GM19240 (cell line): Measurements from ENCODE around the gene SLC4A2.

Experiments used
- DNase-seq: peaks from one replicate; pipeline ENCODE4 v3.0.0; 2011; ENCODE audit warnings: low spot score; ENCODE audit not compliant: insufficient read length

SLC4A2 gene

DNA sequence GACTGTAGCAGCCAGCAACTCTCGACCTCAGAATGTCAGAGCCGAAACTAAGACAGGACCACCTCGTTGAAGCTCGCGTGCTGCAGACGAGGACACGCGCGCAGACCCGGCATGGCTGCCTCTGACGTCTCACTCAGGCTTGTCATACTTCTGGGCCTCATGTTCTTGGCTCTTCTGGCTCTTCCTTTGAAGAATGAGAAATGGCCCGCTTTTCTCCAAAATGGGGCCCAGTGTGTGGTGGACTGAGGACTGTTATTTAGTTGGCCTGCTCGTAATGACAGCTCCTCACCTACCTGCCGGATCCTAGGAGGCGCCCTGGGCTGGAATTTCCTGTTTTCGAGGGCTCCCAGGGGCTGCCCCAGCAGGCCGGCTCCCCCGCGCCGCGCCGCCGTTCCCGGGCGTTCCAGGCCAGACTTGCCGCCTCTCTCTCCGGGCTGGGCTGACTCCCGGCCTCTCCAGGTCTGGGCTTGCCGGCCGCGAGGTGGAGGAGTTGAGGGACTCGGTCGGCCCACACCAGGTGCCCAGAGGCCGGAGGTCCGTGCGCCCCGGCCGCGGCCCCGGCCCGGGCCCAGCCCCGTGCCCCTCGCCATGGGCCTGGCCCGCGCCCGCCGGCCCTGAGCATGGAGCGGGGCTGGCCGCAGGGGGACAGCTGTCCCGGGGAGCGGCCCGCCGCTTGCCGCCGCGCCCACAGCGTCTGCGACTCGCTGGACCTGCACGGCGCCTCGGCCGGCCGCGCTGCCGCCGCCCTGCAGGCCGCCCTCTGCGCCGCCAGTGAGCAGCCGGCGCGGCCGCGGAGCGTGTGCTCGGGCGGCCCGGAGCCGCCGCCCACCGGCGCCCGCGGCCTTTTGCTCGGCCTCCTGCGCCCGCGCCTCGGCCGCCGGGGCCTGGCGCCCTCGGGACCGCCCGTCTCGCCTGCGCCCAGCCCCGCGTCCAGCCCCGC is 55.0 kb downstream of the SLC4A2 start:
- DNase-seq = no peak

DNA sequence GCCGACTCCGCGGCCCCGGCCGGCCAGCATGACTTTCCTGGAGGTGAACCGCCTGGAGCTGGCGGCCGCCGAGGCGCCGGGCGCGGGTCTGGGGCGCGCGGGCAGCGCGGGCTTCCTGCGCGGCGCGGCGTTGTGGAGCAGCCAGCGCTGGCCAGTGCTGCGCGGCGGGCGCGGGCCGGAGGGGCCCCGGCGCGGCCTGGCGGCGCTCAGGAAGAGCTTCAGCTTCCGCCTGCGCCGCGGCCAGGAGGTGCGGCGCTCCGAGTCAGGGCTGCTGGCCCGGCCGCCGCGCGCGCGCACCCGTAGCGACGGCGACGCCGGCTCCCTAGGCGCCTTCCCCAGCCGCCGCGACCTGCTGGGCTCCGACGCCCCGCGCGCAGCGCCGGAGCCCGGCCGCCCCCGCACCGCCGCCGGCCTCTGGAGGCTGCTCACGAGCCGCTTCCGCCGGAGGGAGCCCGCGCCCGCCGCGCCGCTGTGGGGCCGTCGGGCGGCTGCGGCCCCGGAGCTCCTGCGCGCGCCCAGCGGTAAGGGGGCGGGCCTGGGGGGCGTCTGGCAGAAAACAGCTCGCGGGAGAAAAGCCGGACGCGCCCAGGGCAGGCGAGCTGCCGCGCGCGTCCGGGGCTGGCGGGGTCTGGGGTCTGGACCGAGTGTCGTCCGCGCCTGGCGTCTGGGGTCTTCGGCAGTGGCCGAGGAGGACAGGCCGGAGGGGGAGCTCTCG is 55.9 kb downstream of the SLC4A2 start:
- DNase-seq = no peak

DNA sequence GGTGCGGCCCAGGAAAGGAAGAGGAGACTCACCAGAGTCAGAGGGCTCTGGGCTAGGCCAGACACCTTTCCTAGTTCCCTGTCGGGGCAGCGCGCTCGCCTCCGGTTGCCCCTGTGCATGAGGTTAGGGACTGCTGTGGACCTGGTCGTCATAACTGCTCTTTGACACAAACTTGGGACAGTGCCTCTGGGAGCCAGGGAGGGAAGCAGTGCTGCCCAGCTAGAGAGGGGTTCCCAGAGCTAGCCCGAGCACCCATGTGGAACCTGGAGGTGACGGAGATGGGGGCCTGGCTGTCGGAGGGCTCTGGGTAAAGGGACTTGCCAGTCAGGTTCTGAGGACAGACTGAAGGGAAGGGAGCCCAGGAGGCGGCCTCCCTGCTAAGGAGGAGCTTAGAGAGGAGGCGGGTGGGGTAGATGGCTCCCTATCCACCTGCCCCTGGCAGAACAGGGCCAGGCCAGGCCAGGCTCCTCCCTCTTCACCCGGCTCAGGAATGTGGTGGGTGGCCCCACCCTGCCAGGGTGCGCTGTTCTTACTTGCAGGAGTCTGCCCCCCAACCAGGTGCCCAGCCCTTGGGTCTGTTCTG is 56.5 kb downstream of the SLC4A2 start:
- DNase-seq = no peak

DNA sequence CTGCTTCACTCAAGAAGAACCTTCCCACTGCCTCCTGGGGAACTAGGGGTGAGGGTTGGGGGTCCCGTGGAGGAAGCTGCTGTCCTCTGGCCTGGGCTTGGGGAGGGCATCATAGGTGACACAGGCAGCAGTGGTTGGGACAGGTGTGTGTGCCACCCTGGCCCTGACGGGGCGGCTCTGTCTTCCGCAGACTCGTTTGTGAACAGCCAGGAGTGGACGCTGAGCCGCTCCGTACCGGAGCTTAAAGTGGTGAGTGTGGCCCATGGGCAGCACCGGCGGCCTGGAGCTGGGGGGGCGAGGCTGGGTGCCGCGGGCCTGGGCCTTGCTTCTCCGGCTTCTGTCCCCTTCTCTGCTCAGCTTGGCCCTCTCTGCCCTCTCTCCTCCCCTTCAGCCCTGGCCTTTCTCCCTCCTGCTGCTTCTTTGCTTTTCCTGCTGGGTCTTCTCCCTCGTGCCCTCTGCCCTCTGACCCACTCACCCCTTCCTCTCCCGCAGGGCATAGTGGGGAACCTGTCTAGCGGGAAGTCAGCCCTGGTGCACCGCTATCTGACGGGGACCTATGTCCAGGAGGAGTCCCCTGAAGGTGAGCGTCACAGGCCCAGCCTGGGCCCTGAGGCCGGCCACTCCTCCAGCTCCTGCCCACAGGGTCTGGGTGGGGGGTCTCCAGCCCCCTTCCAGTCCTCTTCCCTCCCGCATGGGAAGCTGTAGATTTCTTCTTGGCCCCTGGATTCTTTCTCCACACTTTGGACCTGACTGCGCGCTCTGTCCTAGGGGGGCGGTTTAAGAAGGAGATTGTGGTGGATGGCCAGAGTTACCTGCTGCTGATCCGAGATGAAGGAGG is 57.4 kb downstream of the SLC4A2 start:
- DNase-seq = no peak

DNA sequence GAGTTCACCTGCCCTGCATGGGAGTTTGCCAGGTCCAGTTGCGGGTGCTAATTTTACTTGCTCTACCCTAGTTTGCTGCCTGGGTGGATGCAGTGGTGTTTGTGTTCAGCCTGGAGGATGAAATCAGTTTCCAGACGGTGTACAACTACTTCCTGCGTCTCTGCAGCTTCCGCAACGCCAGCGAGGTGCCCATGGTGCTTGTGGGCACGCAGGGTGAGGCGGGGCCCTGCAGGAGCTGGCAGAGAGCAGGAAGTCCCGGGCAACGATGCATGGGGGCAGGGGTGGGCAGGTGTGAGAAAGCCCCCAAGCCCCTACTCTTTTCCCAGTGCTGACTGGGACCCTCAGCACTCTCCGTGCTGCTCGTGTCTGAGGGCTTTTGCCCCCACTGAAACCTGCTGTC is 58.2 kb downstream of the SLC4A2 start:
- DNase-seq = no peak

DNA sequence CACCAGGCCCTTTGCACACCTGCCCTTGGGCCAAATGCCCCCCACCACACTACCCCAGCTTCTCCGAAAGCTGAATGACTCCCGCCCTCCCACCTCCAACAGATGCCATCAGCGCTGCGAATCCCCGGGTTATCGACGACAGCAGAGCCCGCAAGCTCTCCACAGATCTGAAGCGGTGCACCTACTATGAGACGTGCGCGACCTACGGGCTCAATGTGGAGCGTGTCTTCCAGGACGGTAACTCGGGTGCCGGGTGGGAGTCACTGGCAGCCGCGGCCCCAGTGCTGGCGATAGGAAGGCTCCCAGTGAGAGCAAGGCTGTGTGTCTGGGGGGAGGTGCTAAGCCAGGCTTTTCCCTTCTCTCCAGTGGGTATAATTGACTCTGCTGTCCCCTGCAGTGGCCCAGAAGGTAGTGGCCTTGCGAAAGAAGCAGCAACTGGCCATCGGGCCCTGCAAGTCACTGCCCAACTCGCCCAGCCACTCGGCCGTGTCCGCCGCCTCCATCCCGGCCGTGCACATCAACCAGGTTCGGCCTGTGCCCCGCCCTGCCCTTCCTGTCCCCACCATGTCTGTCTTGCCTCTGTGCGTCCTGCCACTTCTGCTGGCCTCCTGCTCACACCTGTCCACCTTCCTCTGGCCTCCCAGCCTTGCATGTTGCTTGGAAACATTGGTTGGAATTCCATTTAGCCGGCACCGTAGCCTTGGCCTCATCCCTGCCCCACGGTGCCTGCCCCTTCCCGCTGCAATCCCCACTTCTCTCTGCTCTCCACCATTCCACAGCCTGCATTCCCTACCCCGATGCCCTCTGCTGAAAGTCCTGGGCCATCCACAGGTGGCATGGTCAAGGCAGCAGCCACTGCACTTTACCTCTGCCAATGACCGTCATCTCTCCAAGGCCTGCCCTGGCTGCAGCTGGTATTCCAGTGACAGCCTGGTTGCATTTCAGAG is 59.0 kb downstream of the SLC4A2 start:
- no peak for DNase-seq

DNA sequence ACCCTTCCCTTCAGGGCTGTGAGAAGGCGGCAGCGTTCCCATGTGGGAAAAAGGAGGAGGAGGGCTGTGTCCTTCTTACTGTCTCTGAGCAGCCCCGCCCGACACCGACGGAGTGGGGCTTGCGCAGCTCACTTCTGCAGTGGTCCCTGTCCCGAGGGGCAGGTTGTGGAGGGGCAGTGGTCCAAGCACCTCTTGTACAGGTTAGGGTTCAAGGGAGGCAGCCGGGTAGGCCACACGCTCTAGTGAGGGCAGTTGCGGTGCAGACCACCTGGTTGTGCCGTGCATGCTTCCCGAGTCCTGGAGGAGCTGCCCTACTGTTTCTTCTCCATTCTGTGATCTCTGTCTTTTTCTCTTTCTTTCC is 59.6 kb downstream of the SLC4A2 start:
- no peak for DNase-seq

DNA sequence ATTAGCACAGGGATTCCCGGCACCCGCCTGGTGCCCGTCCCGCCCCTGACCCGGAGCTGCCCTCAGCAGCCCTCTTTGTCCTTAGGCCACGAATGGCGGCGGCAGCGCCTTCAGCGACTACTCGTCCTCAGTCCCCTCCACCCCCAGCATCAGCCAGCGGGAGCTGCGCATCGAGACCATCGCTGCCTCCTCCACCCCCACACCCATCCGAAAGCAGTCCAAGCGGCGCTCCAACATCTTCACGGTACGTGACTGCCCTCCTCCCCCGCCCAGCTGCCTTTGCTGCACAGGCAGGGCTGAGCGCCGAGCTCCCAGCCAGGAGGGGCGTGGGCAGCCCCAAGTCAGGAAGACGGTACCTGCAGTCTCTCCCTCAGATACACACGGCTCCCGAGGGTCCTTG is 60.5 kb downstream of the SLC4A2 start:
- DNase-seq = no peak

DNA sequence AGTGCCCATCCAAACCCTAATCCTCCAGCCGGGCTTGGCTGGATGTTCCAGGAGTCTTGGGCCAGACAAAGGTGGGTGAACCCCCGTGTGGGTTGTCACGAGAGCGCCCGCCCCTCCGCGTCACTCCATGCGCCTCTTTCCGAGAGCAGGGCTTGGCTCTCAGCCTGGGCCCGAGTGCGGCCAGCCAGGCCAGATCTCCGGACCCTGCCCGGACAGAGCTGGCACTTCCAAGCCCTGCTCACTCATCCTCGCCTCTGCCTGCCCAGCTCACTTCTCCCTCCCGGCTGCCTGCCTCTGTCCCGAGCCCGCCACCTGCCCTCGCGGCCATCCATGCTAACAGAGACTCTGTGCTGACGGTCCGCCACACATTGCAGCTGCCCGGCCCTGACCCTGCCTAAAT is 61.5 kb downstream of the SLC4A2 start:
- no peak for DNase-seq

DNA sequence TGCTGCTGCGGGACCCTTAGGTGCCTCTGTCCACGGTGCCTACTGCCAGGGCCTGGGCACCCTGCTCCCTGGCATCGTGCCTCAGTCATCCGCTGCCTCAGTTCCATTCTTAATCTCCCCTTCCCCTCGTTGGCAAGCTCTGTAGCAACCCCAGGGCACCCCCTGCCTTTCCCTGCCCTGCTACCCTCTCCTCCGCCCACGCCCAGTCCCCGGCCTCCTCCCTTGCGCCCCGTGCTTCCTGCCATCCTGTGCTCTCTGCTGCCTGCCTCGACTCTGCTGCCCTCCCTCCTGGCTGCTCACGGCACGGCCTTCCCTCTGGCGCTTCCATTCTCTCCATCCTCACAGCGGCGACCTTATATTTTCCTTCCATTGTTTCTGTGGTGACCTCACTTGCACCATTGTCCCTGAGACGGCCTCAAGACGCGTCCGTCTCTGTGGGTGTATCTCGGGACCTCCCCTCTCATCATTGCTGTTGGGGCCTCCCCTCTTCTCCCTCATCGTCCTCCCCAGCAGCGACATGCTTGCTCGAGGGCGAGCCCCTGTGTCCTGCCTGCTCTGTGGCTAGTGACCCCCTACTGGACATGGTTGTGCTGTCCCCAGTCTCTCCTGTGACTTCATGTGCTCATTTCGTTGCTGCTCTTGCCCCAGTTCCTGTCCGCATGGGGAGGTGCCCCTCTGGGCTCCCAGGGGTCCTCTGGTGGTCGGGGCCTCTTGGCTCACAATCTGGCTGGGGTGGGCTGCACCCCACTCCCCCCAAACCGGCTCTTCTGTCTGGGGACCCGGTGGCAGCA is 62.2 kb downstream of the SLC4A2 start:
- no peak for DNase-seq

DNA sequence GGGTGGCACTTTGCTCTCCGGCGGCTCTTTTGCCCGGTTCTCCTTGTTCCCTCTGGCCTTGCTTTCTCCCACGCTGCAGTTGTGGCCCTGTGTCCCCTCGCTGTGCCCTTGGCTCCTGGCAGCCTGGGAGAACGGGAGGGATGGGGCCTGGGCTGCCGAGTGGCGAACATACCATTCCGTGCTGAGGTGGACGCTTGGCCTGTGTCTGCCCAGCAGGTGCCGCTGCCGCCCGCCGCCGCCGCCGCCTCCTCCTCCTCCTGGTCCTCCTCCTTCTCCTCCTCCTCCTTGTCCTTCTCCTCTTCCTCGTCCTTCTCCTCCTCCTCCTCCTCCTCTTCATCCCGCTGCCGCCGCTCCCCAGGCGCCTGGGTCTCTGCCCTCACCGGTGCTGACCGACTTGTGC is 62.9 kb downstream of the SLC4A2 start:
- DNase-seq = no peak

DNA sequence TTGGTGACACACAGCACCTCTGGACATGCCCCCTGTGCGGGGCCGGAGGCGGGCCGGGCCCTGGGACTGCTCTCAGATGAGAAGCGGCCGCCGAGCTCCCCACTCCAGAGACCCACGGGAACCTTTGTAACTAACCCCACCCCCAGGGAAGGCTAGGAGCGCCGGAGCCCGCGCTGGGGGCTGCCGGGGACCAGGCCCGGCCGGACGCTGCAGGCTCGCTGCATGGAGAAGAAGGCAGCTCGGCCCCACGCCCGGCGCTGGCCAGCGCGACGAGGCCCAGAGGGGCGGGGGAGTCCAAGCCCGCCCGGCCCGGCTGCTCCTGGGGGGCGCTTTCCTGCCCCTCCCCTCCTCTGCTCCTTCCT is 63.4 kb downstream of the SLC4A2 start:
- DNase-seq = no peak

DNA sequence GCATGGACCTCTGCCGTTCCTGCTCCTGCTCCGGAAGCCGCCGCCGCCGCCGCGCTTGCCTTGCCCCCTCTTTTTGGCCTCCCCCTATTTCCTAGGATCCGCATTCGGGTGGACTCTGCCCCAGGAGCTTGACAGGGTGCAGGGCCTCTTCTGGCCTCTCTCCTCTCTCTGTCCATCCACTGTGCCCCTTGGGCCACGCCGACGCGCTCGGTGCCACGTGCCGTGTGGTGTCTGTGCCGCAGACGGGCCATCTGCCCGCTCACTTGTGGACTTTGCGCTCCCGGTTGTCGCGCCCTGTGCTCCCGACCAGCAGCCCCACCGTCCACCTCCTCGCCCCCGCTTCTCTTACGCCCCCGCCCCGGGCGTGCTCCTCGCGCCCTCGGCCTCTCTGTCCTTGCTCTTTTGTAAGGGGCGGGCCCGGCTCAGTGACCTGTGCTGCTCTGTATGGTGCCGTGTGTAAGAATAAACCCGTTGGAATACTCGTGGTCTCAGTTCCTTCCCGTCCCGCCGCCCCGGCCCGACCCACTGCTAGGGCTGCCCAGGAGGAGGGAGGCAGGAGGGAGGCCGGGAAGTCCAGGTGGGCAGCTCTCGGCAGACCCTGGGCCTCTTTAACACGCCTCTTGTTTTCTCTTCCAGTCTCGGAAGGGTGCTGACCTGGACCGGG is 63.9 kb downstream of the SLC4A2 start:
- DNase-seq = no peak

DNA sequence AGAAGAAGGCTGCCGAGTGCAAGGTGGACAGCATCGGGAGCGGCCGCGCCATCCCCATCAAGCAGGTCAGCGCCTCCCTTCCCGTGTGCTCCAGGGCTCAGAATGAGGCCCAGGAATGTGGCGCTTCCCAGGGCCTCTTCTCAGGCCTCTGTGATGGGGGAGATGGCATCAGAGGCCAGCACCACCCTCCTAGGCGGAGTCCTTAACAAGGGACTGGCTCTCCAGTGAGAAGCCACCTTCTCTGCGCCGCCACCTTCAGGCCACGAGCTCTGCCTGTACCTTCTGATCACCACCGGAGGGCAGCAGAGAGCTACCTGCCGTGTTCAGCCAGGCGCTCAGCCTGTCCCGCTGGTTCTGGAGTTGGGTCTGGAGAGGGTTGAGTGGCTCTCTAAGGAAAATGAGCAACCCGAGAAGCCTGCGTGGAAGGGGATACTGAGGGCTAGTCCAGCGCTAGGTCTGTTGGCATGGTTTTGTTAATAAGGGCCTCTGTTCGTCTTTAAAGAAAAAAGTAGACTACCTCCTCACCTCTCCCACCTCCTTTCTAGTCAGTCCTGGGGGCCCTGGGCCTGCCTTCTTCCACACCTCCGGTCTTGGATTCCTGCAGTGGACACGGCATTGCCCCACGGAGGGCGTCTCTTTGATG is 64.6 kb downstream of the SLC4A2 start:
- DNase-seq = peak; percentile 100

DNA sequence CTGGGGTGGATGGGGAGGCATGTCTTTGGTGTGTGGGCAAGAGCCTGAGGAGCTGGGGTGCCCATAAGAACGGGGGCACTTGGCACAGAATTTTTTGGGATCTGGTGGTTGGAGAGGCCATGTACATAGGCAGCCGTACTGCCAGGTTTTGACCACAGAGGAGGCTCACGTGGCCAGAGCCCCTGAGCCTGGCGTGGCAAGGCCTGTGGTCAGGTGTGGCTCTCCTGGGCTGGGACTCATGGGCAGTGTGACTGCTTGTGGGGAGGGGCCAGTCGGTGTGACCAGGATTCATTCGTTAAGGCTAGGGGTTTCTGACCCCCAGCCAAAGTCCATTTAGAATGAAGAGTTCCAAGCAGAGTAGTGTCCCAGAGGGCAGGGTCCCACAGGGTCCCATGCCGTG is 65.1 kb downstream of the SLC4A2 start:
- DNase-seq = no peak

DNA sequence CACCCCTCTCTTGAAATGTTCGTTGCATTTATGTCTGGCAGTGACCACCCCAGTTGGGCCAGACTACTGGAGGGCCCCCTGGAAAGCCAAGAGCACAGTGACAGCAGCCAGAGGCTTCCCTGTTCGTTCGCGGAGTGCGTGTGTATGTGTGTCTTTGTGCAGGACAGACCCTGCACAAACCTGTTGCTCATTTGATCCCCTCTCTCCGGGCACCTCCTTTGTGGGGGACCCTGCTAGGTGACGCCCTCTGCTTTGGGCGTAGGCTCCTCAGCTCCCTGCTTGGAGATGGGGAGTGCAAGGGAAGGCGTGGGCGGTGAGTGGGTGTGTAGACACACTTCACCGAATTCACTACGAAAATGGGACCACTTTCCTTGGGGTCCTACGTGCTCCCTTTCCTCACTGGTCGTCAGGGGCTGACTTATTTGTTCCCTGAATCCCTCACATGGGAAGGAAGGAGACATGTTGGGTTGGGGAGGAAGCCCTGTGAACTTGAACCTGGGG is 65.6 kb downstream of the SLC4A2 start:
- DNase-seq = no peak

DNA sequence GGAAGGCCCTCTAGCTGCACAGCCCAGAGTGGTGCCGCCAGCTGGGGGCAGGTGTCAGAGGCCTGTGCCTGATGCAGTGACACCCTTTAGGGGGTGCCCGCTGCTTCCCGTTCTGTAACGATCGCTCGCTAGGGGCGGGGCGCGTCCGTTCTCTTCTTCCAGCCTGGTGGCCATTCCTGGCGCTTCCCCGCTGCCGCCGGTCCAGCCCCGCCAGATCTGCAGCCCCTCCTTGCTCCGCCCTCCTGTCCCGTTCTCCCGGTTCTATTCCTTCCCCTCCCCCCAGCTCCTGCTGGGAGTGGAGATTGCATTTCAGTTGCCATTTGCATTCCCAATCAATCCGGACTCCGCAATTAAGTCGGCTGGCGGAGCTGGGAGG is 66.1 kb downstream of the SLC4A2 start:
- DNase-seq = no peak

DNA sequence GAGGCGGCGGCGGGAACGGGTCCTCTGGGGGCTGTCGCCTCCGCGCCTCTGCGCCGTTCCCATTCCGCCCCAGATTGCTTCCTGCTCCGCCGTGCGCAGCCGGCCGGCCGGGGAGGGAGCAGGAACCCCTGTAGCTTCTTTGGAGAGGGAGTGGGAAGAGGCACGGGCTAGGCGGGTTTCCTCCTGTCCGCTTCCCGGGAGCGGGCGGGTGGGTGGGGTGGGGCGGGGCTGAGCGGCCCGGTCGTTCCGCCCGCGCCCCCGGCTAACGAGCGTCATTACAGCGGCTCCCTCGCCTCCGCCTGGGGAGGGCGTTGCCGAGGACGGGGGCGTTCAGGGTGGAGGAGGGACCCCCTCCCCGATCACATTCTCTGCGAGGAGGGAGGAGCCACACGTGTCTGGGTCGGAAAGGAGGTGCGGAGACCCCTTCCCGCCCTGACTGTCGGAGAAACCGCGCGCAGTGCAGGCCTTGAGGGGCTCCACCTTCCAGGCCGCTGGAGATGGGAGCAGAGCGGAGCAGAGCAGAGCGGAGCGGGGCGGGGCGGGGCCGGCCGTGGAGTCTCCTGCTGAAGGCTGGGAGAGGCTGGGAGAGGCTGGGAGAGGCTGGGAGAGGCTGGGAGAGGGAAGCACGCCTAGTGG is 66.6 kb downstream of the SLC4A2 start:
- DNase-seq = no peak
